Measurements from ENCODE around the gene RNF208.

RNF208 gene

GRCh38 chr9:137237759-137238726 lies 16.0 kb upstream of the RNF208 start (continued):
- TF ChIP-seq ZNF776 (tag by site-specific recombination; IDR thresholded peaks at IDR 0.05; ENCODE audit: borderline replicate concordance) (no peak), ZNF398 (tag by site-specific recombination; IDR thresholded peaks at IDR 0.05) (no peak), ZNF560 (tag by site-specific recombination; IDR thresholded peaks at IDR 0.05; ENCODE audit: borderline replicate concordance) (no peak), ZNF157 (tag by site-specific recombination; IDR thresholded peaks at IDR 0.05) (no peak), ZIC2 (tag by site-specific recombination; IDR thresholded peaks at IDR 0.05) (peak; percentile 86), ZNF19 (tag by site-specific recombination; IDR thresholded peaks at IDR 0.05; ENCODE audit: low read depth) (no peak), ZSCAN30 (tag by site-specific recombination; IDR thresholded peaks at IDR 0.05) (0 out of 2 replicates have a peak, but pooled peaks have one; percentile 40), ZNF621 (tag by site-specific recombination; IDR thresholded peaks at IDR 0.05) (no peak), ZBTB17 (tag by site-specific recombination; IDR thresholded peaks at IDR 0.05) (no peak), MEIS1 (CRISPR knock-in tag; IDR thresholded peaks at IDR 0.05; ENCODE audit: borderline replicate concordance) (no peak), SP2 (tag by site-specific recombination; IDR thresholded peaks at IDR 0.05) (peak; percentile 65), ZFP41 (tag by site-specific recombination; IDR thresholded peaks at IDR 0.05; ENCODE audit: borderline replicate concordance) (no peak), ZNF362 (tag by site-specific recombination; IDR thresholded peaks at IDR 0.05) (no peak), ZNF677 (tag by site-specific recombination; IDR thresholded peaks at IDR 0.05) (no peak), ZNF792 (tag by site-specific recombination; IDR thresholded peaks at IDR 0.05) (no peak), ZNF423 (tag by site-specific recombination; IDR thresholded peaks at IDR 0.05) (no peak), ZNF26 (tag by site-specific recombination; IDR thresholded peaks at IDR 0.05) (no peak), HIC1 (tag by site-specific recombination; IDR thresholded peaks at IDR 0.05) (0 out of 2 replicates have a peak, but pooled peaks have one; percentile 41), ZNF76 (tag by site-specific recombination; IDR thresholded peaks at IDR 0.05; ENCODE audit: borderline replicate concordance, low read depth) (no peak), OSR2 (tag by site-specific recombination; IDR thresholded peaks at IDR 0.05) (no peak), ZSCAN18 (tag by site-specific recombination; IDR thresholded peaks at IDR 0.05) (no peak), ZSCAN5A (tag by site-specific recombination; IDR thresholded peaks at IDR 0.05) (no peak), ZNF529 (tag by site-specific recombination; IDR thresholded peaks at IDR 0.05; ENCODE audit: insufficient replicate concordance) (no peak), ZNF747 (tag by site-specific recombination; IDR thresholded peaks at IDR 0.05) (no peak), ZNF404 (tag by site-specific recombination; IDR thresholded peaks at IDR 0.05) (no peak), ZNF768 (tag by site-specific recombination; IDR thresholded peaks at IDR 0.05) (no peak), ZNF530 (tag by site-specific recombination; IDR thresholded peaks at IDR 0.05; ENCODE audit: low read depth) (no peak), HOXD13 (CRISPR knock-in tag; IDR thresholded peaks at IDR 0.05; ENCODE audit: borderline replicate concordance) (no peak)

All from HEK293 (cell line).